Posterior cingulate gyrus (tissue), 11 donors: Measurements from ENCODE around the gene FBLN1.
"Not testable (repeated sequence)": the region's sequence is repeated elsewhere in the genome, so short reads cannot be mapped to it uniquely, and the experiment has no call there.

Source experiments
- DNase-seq, 10 donors: peaks; one replicate each; pipeline versions ENCODE4 v3.0.0 to v3.0.0-alpha.2; 2020 to 2021; ENCODE audit warnings: mixed read lengths in 3 of 10
- intact Hi-C: fragments of 100-400 bp; cut with DNase I; formaldehyde crosslinking; loops from one replicate; pipeline ENCODE4 v1.15.1; 2023

The FBLN1 gene

DNA sequence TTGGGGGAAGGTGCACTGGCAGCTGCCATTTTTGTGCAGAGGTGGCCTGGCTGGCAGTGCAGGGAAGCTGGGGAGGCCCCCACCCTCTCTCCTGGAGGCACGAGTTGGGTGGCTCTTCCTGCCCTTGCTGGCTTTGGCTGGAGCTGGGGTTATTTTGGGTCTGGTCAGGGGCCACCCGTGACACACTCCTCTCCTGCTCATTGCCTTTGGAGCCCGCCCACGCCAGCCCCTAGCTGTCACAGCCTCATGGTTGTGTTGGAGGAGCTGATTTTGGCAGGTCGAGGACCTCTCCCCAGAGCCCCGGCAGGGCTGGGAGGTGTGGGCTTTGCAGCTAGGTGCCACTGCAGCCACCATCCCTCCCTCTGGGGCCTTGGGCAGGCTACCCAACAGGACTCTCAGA, 21.5 kb downstream of the FBLN1 start:
- DNase-seq: no peak
- intact Hi-C loops: no loop called here

DNA sequence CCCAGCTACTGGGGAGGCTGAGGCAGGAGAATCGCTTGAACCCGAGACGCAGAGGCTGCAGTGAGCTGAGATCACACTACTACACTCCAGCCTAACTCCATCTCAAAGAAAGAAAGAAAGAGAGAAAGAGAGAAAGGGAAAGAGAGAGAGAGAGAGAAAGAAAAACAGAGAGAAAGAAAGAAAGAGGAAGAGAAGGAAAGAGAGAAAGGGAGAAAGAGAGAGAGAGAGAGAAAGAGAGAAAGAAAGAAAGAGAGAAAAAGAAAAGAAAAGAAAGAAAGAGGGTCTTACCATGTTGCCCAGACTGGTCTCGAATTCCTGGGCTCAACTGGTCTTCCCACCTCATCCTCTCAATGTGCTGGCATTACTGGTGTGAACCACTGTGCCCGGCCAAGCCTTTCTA, 22.3 kb downstream of the FBLN1 start:
- intact Hi-C loops: no loop called here

DNA sequence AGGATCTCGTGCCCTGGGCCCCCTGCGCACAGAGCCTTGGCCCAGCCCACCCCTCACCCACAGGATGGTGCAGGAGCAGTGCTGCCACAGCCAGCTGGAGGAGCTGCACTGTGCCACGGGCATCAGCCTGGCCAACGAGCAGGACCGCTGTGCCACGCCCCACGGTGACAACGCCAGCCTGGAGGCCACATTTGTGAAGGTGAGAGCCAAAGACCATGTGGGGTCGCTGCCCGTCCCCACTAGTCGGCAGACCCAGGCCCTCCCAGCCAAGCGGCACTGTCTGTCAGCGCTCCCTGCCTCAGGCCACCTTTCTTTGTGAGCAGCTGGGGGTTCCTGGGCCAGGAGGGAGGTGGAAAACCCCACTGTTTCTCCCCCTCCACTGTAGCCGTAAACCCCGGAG, 22.8 kb downstream of the FBLN1 start:
- DNase-seq: no peak
- intact Hi-C loops: no loop called here

More for the DNA sequence above, 22.3 kb downstream of the FBLN1 start:
- no peak for DNase-seq

DNA sequence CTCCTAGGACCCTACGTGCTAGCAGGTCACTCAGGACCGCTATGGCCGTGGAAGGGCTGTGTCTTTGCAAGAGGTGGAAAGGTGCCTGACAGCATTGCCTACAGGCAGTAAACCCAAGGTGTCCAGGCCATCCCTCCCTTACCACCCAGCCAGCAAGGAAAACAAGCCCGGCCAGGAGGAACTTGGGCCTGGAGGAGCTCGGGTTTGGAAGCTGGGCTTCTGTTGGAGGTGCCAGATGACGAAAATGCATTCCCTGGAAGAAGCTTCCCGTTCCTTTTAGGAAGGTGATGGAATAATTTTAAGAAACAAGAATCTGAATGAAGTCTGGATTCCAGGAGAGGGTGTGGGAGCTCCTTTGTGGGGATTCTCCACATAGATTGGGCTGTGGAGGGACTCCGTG, 23.6 kb downstream of the FBLN1 start:
- intact Hi-C loops: no loop called here
- DNase-seq: no peak

DNA sequence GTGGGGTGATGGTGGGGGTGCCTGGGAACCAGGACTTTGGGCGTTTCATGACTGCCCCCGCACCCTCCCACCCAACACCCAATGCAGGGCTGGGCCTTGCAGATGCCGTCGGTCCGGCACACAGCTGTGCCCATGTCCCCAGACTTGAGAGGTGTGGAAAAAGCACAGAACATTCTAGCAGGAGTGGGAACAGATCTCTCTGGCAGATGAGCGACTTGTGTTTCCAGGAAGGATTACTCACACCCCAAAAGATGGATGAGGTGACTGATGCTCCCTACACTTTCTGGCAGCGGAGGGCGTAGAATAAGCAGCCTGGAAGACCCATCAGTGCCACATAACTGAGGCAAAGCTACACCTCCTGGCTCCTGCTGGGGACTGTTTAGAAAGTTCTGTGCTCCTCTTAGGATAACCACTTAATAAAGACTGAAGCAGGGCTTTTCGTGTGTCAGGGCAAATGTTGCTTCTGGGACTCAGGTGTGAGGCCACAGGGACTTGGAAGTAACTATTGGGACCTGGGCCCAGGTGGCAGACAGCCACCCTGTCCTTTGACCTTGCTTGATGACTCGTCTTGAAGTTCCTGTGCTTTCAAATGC, 24.2 kb downstream of the FBLN1 start:
- intact Hi-C loops: no loop called here
- no peak for DNase-seq

DNA sequence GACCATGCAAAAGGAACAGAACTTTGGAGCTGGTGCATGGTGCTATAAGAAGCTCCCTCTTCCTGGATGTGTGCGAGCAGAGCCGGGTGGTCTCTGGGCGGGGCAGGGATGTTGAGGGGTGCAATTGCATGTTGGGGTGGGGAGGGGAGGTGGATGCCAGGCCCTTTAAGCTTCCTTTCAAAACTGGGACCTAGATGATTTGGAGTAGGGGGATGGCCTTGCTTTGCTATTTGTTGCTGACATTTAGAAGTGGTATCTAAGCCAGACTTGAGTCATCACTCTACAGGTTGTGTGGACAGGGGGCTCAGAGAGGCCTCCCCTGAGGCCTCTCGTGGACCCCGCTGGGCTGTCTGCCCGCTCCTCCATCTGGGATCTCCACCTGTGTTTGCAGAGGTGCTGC, 24.8 kb downstream of the FBLN1 start:
- DNase-seq: no peak
- intact Hi-C loops: no loop called here

DNA sequence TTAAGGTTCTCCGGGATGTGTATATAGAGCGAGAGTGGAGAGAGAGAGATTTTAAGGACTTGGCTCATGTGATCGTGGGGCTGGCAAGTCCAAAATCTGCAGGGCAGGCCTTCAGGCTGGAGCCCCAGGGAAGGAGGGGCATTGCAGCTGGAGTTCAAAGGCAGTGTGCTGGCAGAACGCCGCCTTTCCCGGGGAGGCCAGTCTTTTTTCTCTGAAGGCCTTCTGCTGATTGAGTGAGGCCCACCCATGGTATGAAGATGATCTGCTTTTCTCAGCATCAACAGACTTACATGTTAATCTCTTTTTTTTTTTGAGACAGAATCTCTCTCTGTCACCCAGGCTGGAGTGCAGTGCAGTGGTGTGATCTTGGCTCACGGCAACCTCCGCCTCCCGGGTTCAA, 25.4 kb downstream of the FBLN1 start:
- no peak for DNase-seq

DNA sequence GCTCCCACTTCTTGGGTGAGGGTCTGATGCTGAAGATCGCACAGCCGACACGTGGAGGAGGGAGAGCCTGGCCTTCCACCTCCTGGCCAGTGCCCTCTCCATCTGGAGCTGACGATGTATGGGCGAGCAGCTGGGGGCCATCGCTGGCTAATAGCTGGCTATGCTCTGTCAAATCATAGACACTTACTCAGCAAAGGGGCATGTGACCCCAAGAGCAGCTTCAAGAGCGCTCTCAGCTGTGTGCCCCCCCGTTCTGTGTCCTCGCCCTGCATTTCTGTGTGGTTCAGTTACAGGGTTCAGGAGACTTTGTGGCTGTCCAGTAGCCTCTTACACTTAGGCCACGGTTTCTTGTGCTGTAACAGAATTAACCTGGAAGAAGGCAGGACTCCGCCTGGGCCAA, 26.4 kb downstream of the FBLN1 start:
- intact Hi-C loops: no loop called here
- no peak for DNase-seq

More for the DNA sequence above, 25.4 kb downstream of the FBLN1 start:
- intact Hi-C loops: no loop called here

DNA sequence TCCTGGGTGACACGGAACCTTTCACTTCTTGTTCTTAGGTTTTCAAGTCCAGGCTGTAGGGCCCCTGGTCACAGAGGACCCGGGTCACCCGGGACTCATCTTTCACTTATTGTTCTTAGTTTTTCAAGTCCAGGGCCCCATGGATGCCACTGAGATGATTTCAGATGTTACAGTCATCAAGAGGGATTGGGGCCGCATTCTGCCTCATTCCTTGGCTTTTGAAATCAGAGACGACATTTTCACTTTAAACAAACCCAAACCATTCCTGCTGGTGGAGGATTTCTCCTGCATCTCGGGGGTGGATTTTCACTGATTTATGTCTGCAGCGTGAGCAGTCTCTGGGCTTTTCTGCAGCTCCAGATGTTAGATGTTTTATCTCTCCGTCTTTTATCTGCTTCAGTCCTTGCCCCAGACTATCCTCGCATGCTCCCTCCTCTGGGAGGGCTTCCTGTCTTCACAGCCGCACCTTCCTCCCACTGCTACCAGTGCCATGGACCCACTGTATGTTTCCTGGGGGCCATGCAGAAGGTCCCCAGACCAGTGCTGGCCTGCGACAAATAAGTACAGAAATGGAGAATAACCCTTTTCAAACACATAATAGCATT, 27.4 kb downstream of the FBLN1 start:
- no peak for DNase-seq
- intact Hi-C loops: no loop called here

DNA sequence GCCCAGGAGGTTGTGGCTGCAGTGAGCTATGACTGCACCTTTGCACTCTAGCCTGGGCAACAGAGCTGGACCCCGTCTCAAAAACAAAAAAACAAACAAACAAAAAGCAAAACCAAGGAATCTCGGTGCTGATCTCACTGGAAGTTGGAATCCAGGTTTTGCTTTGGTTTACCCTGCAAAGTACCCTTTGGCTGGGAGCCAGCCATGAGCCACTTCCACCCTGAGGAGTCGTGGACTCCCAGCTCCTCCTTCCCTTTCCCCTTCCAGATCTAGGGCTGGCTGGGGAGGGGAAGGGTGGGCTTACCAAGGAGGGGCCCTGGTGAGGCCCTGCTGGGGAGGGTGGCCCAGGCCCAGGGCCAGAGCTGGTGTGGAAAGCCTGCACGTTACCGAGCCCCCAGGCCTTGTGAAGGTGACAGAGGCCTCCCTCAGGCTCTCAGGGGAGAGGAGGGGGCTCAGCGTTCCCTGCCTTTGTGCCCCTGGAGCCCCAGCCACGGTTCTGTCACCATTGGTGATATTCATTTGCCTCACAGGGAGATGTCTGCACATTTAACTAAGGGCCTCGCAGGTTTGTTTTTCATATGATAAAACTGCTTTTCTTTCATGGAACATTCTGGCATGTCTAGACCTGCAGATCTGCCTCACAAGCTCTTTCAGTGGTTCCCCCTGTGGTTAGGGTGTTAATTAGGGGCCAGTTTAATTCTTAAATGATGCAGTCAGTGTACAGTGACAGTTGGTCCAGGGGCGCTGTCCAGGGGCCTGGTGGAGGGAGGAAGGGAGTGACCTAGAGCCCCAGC, 29.0 kb downstream of the FBLN1 start:
- intact Hi-C loops: no loop called here

DNA sequence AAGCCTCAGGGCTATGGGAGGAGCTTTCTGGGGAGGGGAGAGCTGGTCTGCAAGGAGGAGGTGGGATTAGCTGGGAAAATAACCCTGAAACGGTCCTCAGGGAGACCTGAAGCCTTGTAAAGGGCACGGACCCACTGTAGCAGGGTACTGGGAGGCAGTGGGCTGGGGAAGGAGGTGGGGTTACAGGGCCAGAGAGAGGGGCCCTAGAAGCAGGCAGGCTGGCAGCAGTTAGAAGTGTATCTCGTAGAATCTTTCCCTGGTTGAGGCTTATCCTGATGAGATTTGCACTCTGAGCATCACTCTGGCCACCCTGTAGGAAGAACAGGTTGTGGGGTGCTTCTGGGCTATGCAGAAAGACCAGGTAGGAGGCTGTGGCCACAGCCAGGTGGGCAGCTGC, 29.6 kb downstream of the FBLN1 start:
- DNase-seq: no peak
- intact Hi-C loops: no loop called here

More for the DNA sequence above, 29.0 kb downstream of the FBLN1 start:
- DNase-seq: no peak

DNA sequence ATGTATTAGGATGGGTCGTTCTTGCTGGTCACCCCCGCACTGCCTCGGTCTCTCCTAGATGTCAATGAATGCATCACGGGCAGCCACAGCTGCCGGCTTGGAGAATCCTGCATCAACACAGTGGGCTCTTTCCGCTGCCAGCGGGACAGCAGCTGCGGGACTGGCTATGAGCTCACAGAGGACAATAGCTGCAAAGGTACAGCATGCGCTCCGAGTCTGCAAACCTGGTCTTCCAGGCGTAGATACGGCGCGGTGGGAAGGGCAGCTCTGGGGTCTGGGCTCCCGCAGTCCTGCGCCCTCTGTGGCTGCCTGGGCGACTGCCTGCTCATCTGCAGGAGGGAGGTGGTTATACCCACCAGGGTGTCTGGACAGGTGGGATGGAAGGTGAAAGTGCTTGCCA, 31.0 kb downstream of the FBLN1 start:
- DNase-seq: no peak
- intact Hi-C loops: no loop called here

DNA sequence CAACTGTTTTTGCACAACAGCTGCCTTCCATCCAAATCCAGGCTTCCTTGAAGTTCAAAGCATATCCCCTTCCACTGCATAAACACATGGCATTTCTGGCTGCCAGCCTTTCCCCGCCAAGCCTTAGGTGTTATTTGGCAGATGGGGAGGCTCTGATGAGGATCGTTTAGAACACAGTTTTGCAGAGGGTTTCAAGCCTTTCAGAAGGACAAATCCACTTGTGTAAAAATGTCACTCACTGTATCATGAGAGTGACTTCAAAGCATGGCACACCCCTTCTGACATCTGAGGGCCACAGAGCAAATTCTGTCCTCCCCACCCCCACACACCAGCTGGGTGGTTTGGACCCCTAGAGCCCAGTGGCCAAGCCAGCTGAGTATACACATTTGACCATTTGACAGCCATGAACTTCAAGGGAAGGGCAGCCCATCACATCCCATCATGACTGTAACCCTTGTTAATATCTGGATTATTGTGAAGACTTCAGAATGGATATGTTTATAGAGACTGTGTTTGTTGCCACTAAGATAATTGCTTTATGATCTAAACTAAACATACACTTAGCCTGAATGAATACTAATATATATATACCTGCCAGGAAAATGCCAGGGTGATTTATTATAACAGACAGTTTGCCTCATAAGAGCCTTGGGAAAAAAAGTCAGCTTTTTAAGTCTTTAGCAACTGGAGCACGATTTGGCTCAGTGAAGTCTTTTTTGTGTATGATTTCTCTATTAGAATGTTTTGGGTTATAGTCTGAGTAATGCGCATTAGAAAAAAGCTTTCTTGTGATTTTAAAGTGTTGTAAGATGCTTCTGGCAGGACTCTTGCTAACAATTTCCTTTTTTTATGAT, 31.9 kb downstream of the FBLN1 start:
- intact Hi-C loops: no loop called here
- peak in 1 of 10 donors; percentile 33 for DNase-seq

DNA sequence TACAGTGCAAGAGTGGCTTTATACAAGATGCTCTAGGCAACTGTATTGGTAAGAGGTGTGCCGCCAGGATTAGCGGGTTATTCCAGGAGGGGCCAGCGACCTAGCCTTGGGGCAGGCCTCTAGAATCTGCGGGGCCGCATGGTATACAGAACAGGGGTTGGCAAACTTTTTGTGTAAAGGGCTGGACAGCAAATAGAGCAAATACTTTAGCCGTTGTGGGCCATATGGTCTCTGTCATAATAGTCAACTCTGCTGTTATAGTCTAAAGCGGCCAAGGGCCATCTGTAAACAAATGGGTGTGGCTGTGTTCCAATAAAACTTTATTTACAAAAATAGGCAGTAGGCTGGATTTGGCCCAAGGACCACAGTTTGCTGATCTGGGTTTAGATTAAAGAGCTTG, 32.6 kb downstream of the FBLN1 start:
- DNase-seq: no peak
- intact Hi-C loops: no loop called here

DNA sequence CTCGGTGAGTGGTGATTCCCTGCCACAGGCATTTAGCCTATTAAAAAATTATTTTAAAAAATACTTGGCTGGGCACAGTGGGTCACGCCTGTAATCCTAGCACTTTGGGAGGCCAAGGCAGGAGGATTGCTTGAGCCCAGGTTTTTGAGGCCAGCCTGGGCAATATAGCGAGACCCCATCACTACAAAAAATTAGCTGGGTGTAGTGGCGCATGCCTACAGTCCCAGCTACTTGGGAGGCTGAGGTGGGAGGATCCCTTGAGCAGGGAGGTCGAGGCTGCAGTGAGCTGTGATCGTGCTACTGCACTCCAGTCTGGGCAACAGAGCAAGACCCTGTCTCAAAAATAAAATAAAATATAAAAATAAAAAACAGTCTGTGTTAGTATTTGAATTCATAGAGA, 33.2 kb downstream of the FBLN1 start:
- DNase-seq, intact Hi-C loops: not testable (repeated sequence)

DNA sequence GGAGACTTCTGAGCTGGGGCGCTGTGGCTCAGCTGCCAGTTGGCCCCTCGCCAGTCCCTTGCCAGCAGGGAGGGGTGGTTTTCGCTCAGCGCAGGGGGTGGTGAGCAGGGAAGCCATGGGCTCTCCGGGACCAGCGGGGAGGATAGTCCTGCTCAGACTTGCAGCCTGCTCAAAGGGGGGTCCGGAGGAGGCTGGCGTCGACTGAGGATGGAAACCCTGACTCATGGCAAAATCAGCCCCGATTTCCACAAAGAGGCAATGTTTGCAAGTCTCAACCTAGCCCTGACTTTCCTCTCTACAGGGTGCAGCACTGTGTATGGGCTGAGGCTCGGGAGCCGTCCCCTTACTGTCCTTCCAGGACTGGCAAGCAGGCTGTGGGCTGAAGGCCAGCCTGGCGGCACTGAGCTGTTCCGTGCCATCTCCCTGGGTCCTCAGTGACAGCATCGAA, 35.1 kb downstream of the FBLN1 start:
- intact Hi-C loops: no loop called here
- DNase-seq: peak; percentile 42 to 92 (median 56)

DNA sequence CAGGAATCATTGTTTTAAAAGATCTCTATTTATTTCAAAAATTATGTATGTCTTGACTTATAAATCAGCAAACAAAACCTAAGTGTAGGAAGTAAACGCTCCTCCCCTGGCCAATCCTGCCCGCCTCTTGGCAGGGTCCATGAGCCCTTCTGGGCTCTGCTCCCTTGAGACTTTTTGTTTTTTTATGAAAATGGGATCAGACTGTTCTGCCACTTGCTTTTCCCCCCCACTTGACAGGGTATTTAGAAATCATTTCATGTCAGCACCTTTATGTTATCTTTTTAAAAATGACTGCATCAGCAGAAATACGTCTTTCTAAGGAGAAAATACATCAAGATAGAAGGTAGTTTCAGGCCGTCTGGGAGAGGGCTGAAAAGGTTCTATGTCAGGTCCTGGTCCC, 35.6 kb downstream of the FBLN1 start:
- DNase-seq: no peak
- intact Hi-C loops: no loop called here

DNA sequence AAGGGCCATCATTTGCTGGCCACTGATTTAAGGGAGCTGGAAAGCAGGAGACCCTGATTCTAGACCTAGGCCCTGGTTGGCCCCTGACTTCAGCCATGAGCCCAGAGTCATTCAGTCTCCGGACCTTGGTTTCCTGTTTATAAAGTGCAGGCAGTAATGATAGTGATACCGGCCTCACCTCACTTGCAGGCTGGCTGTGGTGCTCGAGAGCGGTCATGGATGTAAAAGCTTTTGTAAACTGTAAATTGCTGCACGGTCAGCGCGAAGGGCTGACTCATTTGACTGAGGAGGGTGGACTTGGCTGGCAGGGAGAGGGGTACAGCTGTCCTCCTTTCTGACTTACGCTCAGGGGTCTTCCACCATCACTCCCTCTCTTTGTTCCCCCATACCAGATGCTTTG, 37.4 kb downstream of the FBLN1 start:
- intact Hi-C loops: no loop called here
- DNase-seq: no peak

DNA sequence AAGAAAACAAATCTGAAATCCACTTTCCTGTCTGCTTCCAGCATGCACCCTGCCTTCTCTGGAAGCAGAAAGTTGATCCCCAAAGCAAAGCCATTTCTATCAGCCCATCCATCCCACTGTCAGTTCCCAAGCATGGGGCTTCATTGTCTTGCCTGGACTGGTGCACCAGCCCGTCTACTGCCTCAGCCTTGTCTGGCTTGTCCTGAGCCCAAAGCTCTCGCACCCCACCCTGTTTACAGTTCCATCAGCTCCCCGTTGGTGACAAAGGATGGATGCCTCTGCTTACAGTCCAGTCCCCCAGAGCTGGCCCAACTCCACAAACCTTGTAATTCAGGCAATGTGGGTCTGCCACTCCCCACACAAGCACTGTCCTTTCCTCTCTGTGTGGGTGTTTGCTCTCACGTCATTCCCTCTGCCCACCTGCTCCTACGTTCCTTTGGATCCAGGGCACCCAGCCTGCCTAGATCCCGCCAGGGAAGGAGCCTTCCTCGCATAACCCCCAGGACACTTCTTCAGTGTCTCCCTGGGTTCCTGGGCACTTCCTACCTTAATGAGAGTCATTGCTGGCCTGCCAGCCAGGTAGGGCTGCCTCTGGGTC, 38.8 kb downstream of the FBLN1 start:
- DNase-seq: no peak
- intact Hi-C loops: no loop called here

DNA sequence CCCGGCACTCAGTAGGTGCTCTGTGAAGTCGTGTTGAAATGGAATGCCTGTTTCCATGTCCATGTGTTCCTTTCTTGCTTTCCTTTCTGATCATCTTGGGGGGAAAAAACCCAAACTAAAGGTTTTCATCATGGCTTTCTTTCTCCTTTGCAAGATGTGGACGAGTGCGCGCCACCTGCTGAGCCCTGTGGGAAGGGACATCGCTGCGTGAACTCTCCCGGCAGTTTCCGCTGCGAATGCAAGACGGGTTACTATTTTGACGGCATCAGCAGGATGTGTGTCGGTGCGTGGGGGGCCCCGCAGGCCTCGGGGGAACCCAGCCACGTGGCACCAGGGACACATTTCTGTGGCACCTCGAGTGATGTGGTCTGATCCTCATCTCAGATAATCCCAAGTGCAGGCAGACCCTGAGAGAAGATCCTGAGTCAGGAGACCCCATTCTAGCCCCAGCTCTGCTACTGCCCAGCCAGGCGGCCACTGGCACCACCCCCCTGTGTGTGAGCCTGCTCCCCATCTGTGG, 39.4 kb downstream of the FBLN1 start:
- no peak for DNase-seq

More for the DNA sequence above, 39.4 kb downstream of the FBLN1 start:
- intact Hi-C loops: no loop called here
